Panc1 (cell line): ENCODE measurements around the gene CES3. TPM values are rescaled to one million over a fixed set of nuclear protein-coding genes. Genes with fewer than 3 reads are reported as not detected.

Experiments used
- ATAC-seq: fragments of 200-7000 bp; cut with Tn5 transposase; 2 replicates; pipeline ENCODE4 v1.9.1; 2020; ENCODE audit warnings: mild to moderate bottlenecking, moderate library complexity
- BruUV-seq: library from RNA; stranded (reverse); fragments of 400-500 nt; replicated peaks from 2 replicates; lab custom pipeline; 2021; lab: Mats Ljungman, UMichigan
- CTCF ChIA-PET: fragments of 300-600 bp; sonication (Branson Sonifier 250); formaldehyde crosslinking; loops from one replicate; lab custom pipeline; 2022; ENCODE audit warnings: antibody characterized with exemption; lab: Charles Lee
- POLR2A ChIA-PET: fragments of 300-600 bp; sonication (Branson Sonifier 250); formaldehyde crosslinking; loops from one replicate; lab custom pipeline; 2022; ENCODE audit warnings: antibody characterized with exemption; lab: Charles Lee
- DNase-seq: peaks from one replicate; pipeline ENCODE4 v3.0.0-alpha.2; 2010; ENCODE audit warnings: low read depth, low spot score
- H3K27ac ChIP-seq: 2 replicates; pipeline ENCODE4 v1.5.1; 2011; ENCODE audit warnings: mild to moderate bottlenecking, low read length, inconsistent platforms
- H3K27me3 ChIP-seq: fragments of 200-500 bp; sonication (Bioruptor generic); 2 replicates; pipeline ENCODE4 v1.6.0; 2014; ENCODE audit warnings: low read length, inconsistent platforms; ENCODE audit not compliant: control insufficient read depth, insufficient read depth
- H3K36me3 ChIP-seq: fragments of 200-500 bp; sonication (Bioruptor generic); 2 replicates; pipeline ENCODE4 v1.5.1; 2014; ENCODE audit warnings: inconsistent platforms, mild to moderate bottlenecking, low read length, moderate library complexity; ENCODE audit not compliant: control insufficient read depth, insufficient read depth
- H3K4me1 ChIP-seq: 2 replicates; pipeline ENCODE4 v1.5.1; 2011; ENCODE audit warnings: inconsistent platforms, mild to moderate bottlenecking, low read length, moderate library complexity; ENCODE audit not compliant: control insufficient read depth, insufficient read depth
- H3K4me3 ChIP-seq, 2 experiments: 2 replicates each; pipeline ENCODE4 v1.5.1; 2011 to 2012; ENCODE audit warnings: low read depth in 2 of 2, low read length in 2 of 2, mild to moderate bottlenecking in 2 of 2, inconsistent platforms in 1 of 2, moderate library complexity in 1 of 2
- H3K9me3 ChIP-seq: fragments of 200-500 bp; sonication (Bioruptor generic); 2 replicates; pipeline ENCODE4 v1.5.1; 2014; ENCODE audit warnings: low read depth, mild to moderate bottlenecking, inconsistent platforms, low read length, moderate library complexity; ENCODE audit not compliant: control insufficient read depth, insufficient read depth
- POLR2AphosphoS5 ChIP-seq: IDR thresholded peaks from 2 replicates; pipeline ENCODE4 v1.6.1; 2012; ENCODE audit warnings: mild to moderate bottlenecking, low read depth, low read length, moderate library complexity
- SIN3A ChIP-seq: IDR thresholded peaks from 2 replicates; pipeline ENCODE4 v1.6.1; 2012; ENCODE audit warnings: low read depth, mild to moderate bottlenecking, low read length, moderate library complexity, borderline replicate concordance; ENCODE audit not compliant: insufficient read depth
- TCF7L2 ChIP-seq: IDR thresholded peaks from 2 replicates; pipeline ENCODE4 v1.6.1; 2011; ENCODE audit warnings: mild to moderate bottlenecking, low read depth, low read length, inconsistent platforms
- in situ Hi-C: cut with HindIII; loops from 2 replicates; pipeline ENCODE4 v1.10.0; 2016; ENCODE audit warnings: low sequenced_read_pairs, low pct_unique_long_range_greater_than_20kb
- intact Hi-C: fragments of 100-400 bp; cut with micrococcal nuclease; formaldehyde crosslinking; loops from one replicate; pipeline ENCODE4 v1.10.0; 2022; ENCODE audit not compliant: unreplicated experiment
- total RNA-seq: library from RNA; stranded (reverse); gene quantifications from one replicate; pipeline ENCODE4 v1.2.1, GENCODE V29; 2021; ENCODE audit not compliant: unreplicated experiment
- TF ChIP-seq, protein P1 (sequence below), 2 experiments: IDR thresholded peaks; 2 replicates each; pipeline ENCODE4 v1.6.1; 2011 to 2012; ENCODE audit warnings: low read depth in 2 of 2, control low read depth in 1 of 2, low read length in 1 of 2, mild to moderate bottlenecking in 1 of 2, moderate library complexity in 1 of 2; ENCODE audit not compliant: insufficient read depth in 1 of 2
- TF ChIP-seq, protein P2 (sequence below): fragments of 450-650 bp; IDR thresholded peaks from 2 replicates; pipeline ENCODE4 v1.5.1; 2017; ENCODE audit warnings: mild to moderate bottlenecking

CES3 gene
- total RNA-seq, 1 experiment from 2014 or later = not detected

DNA sequence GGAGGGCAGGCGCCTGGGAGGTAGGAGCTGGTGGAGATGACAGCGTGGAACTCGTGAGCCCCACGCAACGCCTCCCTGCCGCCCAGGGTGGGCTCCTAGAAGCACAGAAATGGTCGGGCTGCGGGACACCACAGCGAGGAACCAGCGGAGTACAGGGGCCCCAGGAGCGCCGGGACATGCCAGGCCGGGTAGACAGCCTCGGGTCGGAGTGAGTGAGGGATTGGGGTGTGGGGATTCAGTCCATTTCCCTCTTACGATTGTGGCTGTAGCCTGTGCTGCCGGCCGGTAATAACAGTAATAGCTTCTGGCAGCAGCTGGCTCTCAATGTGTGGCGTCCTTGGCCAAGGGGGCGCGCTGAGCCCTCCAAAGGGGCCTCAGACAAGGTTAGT lies 12.2 kb upstream of the CES3 start:
- no peak overlapping the region for H3K27ac ChIP-seq
- no peaks in the 10 kb centered on the region for H3K9me3 ChIP-seq
- intact Hi-C loops (loop anchor here (5.0 kb wide), 1 partner anchor 52 kb away; no protein-coding TSS in a partner anchor), in situ Hi-C loops (no loop called here)
- no TSS peak for BruUV-seq
- ChIA-PET POLR2A (no interaction called here), CTCF (no interaction called here)
- peaks cover 4% of the 10 kb centered on the region for H3K4me1 ChIP-seq
- TF ChIP-seq SIN3A (no peak), POLR2AphosphoS5 (no peak), TCF7L2 (no peak)
- TF ChIP-seq, protein P1, sequence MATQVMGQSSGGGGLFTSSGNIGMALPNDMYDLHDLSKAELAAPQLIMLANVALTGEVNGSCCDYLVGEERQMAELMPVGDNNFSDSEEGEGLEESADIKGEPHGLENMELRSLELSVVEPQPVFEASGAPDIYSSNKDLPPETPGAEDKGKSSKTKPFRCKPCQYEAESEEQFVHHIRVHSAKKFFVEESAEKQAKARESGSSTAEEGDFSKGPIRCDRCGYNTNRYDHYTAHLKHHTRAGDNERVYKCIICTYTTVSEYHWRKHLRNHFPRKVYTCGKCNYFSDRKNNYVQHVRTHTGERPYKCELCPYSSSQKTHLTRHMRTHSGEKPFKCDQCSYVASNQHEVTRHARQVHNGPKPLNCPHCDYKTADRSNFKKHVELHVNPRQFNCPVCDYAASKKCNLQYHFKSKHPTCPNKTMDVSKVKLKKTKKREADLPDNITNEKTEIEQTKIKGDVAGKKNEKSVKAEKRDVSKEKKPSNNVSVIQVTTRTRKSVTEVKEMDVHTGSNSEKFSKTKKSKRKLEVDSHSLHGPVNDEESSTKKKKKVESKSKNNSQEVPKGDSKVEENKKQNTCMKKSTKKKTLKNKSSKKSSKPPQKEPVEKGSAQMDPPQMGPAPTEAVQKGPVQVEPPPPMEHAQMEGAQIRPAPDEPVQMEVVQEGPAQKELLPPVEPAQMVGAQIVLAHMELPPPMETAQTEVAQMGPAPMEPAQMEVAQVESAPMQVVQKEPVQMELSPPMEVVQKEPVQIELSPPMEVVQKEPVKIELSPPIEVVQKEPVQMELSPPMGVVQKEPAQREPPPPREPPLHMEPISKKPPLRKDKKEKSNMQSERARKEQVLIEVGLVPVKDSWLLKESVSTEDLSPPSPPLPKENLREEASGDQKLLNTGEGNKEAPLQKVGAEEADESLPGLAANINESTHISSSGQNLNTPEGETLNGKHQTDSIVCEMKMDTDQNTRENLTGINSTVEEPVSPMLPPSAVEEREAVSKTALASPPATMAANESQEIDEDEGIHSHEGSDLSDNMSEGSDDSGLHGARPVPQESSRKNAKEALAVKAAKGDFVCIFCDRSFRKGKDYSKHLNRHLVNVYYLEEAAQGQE (IDR thresholded peaks at IDR 0.05; ENCODE audit: insufficient read depth in 1 of 2, low read depth in 2 of 2, low read length in 1 of 2) = no peak
- TF ChIP-seq, protein P2, sequence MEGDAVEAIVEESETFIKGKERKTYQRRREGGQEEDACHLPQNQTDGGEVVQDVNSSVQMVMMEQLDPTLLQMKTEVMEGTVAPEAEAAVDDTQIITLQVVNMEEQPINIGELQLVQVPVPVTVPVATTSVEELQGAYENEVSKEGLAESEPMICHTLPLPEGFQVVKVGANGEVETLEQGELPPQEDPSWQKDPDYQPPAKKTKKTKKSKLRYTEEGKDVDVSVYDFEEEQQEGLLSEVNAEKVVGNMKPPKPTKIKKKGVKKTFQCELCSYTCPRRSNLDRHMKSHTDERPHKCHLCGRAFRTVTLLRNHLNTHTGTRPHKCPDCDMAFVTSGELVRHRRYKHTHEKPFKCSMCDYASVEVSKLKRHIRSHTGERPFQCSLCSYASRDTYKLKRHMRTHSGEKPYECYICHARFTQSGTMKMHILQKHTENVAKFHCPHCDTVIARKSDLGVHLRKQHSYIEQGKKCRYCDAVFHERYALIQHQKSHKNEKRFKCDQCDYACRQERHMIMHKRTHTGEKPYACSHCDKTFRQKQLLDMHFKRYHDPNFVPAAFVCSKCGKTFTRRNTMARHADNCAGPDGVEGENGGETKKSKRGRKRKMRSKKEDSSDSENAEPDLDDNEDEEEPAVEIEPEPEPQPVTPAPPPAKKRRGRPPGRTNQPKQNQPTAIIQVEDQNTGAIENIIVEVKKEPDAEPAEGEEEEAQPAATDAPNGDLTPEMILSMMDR = no peak
- ATAC-seq (no peak), DNase-seq (no peak)
- H3K27me3 ChIP-seq = no peaks in the 10 kb centered on the region
- H3K4me3 ChIP-seq = no peak overlapping the region
- H3K36me3 ChIP-seq = no peaks in the 10 kb centered on the region

DNA sequence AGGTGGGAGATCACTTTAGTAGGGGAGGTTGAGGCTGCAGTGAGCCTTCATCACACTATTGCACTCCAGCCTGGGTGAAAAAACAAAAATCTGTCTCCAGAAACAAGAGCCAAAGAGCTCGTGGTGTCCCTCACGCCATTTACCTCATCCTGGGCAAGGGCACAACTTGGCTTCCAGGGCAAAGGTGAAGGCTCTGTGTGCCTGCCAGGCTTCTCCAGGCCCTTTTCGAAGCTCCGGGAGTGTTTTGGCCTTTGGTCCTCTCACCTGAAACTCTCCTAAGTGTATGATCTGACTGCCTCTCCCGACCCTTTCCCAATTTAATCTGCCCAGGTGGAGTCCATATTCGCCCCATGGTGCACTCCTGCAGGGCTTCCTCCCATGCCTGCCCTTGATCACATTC lies 11.6 kb upstream of the CES3 start:
- BruUV-seq = no TSS peak
- Histone ChIP-seq H3K9me3 (no peaks in the 10 kb centered on the region), H3K4me1 (peaks cover 7% of the 10 kb centered on the region), H3K36me3 (no peaks in the 10 kb centered on the region), H3K27me3 (no peaks in the 10 kb centered on the region), H3K27ac (no peak overlapping the region), H3K4me3 (no peak overlapping the region)
- intact Hi-C loops = loop anchor here (5.0 kb wide), 1 partner anchor 52 kb away; no protein-coding TSS in a partner anchor
- ChIA-PET CTCF (interaction anchor here (0.6 kb wide), 1 partner anchor 8 kb away, joined by 9 read pairs; no protein-coding TSS in a partner anchor), POLR2A (no interaction called here)
- no peak for DNase-seq
- in situ Hi-C loops = no loop called here
- TF ChIP-seq TCF7L2 = no peak
- TF ChIP-seq, protein P2 = no peak
- no peak for TF ChIP-seq SIN3A
- TF ChIP-seq POLR2AphosphoS5 = no peak
- TF ChIP-seq, protein P1 (IDR thresholded peaks at IDR 0.05; ENCODE audit: insufficient read depth in 1 of 2, low read depth in 2 of 2, low read length in 1 of 2) = no peak
- no peak for ATAC-seq
